DOHH2 (cell line): ENCODE results near the gene PDK1.

ENCODE experiments used
- H3F3A ChIP-seq: fragments of 200-600 bp; sonication (generic), shearing (Covaris generic); 2 replicates; pipeline ENCODE4 v1.6.0; 2016; ENCODE audit warnings: antibody characterized with exemption, mild to moderate bottlenecking; ENCODE audit not compliant: control insufficient read depth, insufficient read depth
- H3K27ac ChIP-seq: fragments of 200-600 bp; sonication (generic); 2 replicates; pipeline ENCODE4 v1.5.1; 2014; ENCODE audit warnings: low read depth, mild to moderate bottlenecking, low read length, moderate library complexity
- H3K27me3 ChIP-seq: fragments of 200-600 bp; sonication (generic); 2 replicates; pipeline ENCODE4 v1.6.1; 2014; ENCODE audit warnings: mild to moderate bottlenecking, low read length, mixed read lengths; ENCODE audit not compliant: control insufficient read depth
- H3K36me3 ChIP-seq: fragments of 200-600 bp; sonication (generic); 2 replicates; pipeline ENCODE4 v1.6.1; 2014; ENCODE audit warnings: mild to moderate bottlenecking, low read length, moderate library complexity, mixed read lengths; ENCODE audit not compliant: control insufficient read depth
- H3K4me1 ChIP-seq: fragments of 200-600 bp; sonication (generic); 2 replicates; pipeline ENCODE4 v1.6.1; 2014; ENCODE audit warnings: mild to moderate bottlenecking, low read length, mixed read lengths; ENCODE audit not compliant: control insufficient read depth
- H3K4me2 ChIP-seq: fragments of 200-600 bp; sonication (generic); 2 replicates; pipeline ENCODE4 v1.6.0; 2014; ENCODE audit warnings: mild to moderate bottlenecking, low read length, moderate library complexity
- H3K4me3 ChIP-seq: fragments of 200-600 bp; sonication (generic); 2 replicates; pipeline ENCODE4 v1.5.1; 2014; ENCODE audit warnings: mild to moderate bottlenecking, low read length, mixed read lengths
- H3K79me2 ChIP-seq: fragments of 200-600 bp; sonication (generic); 2 replicates; pipeline ENCODE4 v1.6.1; 2014; ENCODE audit warnings: mild to moderate bottlenecking, low read length, mixed read lengths; ENCODE audit not compliant: control insufficient read depth
- H3K9me2 ChIP-seq: fragments of 200-600 bp; sonication (generic); replicated peaks from 2 replicates; pipeline ENCODE4 v1.6.1; 2014; ENCODE audit warnings: mild to moderate bottlenecking, low read length, mixed read lengths; ENCODE audit not compliant: control insufficient read depth
- H3K9me3 ChIP-seq: fragments of 200-600 bp; sonication (generic); 2 replicates; pipeline ENCODE4 v1.6.1; 2014; ENCODE audit warnings: antibody characterized with exemption, low read length, mixed read lengths; ENCODE audit not compliant: control insufficient read depth, insufficient read depth
- H4K20me1 ChIP-seq: fragments of 200-600 bp; sonication (generic); 2 replicates; pipeline ENCODE4 v1.6.0; 2014; ENCODE audit warnings: low read depth, mild to moderate bottlenecking, antibody characterized with exemption, low read length, moderate library complexity; ENCODE audit not compliant: control insufficient read depth, insufficient read depth
- EZH2phosphoT487 ChIP-seq: fragments of 200-600 bp; sonication (generic); IDR thresholded peaks from 2 replicates; pipeline ENCODE4 v1.6.1; 2017; ENCODE audit warnings: borderline replicate concordance, mild to moderate bottlenecking, antibody characterized with exemption, low read length, moderate library complexity, mixed read lengths
- TF ChIP-seq, protein P1 (sequence below): fragments of 200-600 bp; sonication (generic); IDR thresholded peaks from one replicate; pipeline ENCODE4 v1.5.1; 2014; ENCODE audit warnings: antibody characterized with exemption, mild to moderate bottlenecking, low read depth, low read length; ENCODE audit not compliant: poor library complexity, severe bottlenecking

The PDK1 gene

DNA sequence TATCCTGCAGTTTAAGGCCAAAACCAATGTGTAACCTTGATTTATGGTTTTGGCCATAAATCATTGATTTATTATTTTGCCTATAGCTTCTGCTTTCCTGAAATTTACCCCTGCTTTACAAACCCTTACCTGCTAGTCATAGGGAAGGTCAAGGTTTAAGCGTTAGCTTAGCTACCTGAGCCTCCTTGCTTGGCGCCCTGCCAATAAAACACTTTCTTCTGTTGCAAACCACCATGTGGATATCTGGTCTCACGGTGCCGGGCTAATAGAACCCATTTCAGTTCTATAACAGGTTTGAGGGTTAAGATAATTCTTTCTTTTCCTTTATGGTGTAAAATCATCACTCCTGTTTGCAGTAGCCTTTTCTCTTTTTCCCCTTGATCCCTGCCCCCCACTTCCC, 72.2 kb downstream of the PDK1 start:
- Histone ChIP-seq H3K79me2 (no peaks in the 10 kb centered on the region), H3K4me1 (no peaks in the 10 kb centered on the region), H3F3A (no peaks in the 10 kb centered on the region), H3K4me2 (no peak overlapping the region), H3K9me3 (no peaks in the 10 kb centered on the region), H3K4me3 (no peak overlapping the region), H3K27ac (no peak overlapping the region), H4K20me1 (no peaks in the 10 kb centered on the region), H3K36me3 (no peaks in the 10 kb centered on the region), H3K27me3 (no peaks in the 10 kb centered on the region), H3K9me2 (no peaks in the 10 kb centered on the region)
- TF ChIP-seq, protein P1, sequence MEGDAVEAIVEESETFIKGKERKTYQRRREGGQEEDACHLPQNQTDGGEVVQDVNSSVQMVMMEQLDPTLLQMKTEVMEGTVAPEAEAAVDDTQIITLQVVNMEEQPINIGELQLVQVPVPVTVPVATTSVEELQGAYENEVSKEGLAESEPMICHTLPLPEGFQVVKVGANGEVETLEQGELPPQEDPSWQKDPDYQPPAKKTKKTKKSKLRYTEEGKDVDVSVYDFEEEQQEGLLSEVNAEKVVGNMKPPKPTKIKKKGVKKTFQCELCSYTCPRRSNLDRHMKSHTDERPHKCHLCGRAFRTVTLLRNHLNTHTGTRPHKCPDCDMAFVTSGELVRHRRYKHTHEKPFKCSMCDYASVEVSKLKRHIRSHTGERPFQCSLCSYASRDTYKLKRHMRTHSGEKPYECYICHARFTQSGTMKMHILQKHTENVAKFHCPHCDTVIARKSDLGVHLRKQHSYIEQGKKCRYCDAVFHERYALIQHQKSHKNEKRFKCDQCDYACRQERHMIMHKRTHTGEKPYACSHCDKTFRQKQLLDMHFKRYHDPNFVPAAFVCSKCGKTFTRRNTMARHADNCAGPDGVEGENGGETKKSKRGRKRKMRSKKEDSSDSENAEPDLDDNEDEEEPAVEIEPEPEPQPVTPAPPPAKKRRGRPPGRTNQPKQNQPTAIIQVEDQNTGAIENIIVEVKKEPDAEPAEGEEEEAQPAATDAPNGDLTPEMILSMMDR = no peak
- TF ChIP-seq EZH2phosphoT487 = no peak

DNA sequence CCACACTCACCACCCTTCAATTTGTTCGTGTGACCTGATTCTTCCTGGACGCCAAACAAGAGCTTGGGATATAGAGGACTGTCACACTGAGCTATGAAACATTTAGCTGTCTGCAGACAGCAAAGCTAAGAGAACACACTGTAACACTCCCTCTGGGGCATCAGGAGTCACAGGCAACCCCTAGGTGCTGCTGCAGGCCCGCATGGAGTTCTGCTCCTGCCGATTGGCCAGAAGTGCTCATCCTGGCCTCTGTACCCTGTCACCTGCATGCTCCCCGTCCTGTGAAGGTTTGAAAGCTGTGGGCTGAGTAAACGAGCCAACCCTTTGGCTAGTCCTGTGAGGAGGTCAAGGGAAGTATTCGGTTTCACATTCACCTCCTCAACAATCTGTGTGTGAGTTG, 73.7 kb downstream of the PDK1 start:
- TF ChIP-seq EZH2phosphoT487 = no peak
- TF ChIP-seq, protein P1 = no peak
- Histone ChIP-seq H3K4me1 (no peaks in the 10 kb centered on the region), H3K36me3 (no peaks in the 10 kb centered on the region), H3K9me3 (no peaks in the 10 kb centered on the region), H3K79me2 (no peaks in the 10 kb centered on the region), H3K4me3 (no peak overlapping the region), H3K27me3 (no peaks in the 10 kb centered on the region), H3K4me2 (no peak overlapping the region), H3F3A (no peaks in the 10 kb centered on the region), H3K27ac (no peak overlapping the region), H3K9me2 (no peaks in the 10 kb centered on the region), H4K20me1 (no peaks in the 10 kb centered on the region)

DNA sequence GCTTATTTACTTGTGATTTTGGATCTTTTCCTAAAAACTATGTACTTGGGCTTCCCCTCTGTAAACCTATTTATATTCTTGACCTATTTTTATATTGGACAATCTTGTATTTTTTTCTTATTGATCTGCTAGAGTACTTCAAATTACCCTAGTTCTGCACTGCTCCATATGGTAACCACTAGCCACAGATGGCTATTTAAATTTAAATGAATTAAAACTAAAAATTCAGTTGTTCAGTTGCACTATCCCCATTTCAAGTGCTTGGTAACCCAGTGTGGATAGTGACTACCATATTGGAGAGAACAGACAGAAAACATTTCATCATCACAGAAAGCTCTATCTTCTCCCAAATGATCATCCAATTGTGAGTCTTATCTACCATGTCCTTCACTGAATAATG, 74.3 kb downstream of the PDK1 start:
- H3K9me3 ChIP-seq = no peaks in the 10 kb centered on the region
- no peaks in the 10 kb centered on the region for H3F3A ChIP-seq
- H3K4me2 ChIP-seq = no peak overlapping the region
- no peaks in the 10 kb centered on the region for H3K36me3 ChIP-seq
- H3K27me3 ChIP-seq = no peaks in the 10 kb centered on the region
- H3K27ac ChIP-seq = no peak overlapping the region
- H3K4me3 ChIP-seq = no peak overlapping the region
- H3K79me2 ChIP-seq = no peaks in the 10 kb centered on the region
- no peaks in the 10 kb centered on the region for H3K9me2 ChIP-seq
- no peaks in the 10 kb centered on the region for H4K20me1 ChIP-seq
- no peaks in the 10 kb centered on the region for H3K4me1 ChIP-seq
- no peak for TF ChIP-seq EZH2phosphoT487
- TF ChIP-seq, protein P1 = no peak

DNA sequence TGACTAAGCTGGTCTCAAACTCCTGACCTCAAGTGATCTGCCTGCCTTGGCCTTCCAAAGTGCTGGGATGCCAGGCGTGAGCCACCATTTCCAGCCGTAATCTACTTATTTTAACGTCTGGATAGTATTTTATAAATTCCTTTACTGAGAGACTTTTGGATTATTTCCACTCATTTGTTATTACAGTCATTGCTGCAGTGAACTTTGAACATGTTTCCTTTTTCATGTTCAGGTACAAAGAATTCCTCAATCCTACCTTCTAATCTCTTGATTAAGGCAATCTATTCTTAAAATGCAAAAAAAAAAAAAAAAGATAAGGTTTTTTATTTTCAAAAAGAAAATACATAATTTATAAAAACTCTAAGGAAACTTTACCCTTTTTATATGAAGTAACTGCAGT, 78.6 kb downstream of the PDK1 start:
- Histone ChIP-seq H3K4me1 (no peaks in the 10 kb centered on the region), H3K27me3 (no peaks in the 10 kb centered on the region), H3K27ac (no peak overlapping the region), H3K79me2 (no peaks in the 10 kb centered on the region), H4K20me1 (no peaks in the 10 kb centered on the region), H3F3A (no peaks in the 10 kb centered on the region), H3K4me3 (no peak overlapping the region), H3K9me3 (no peaks in the 10 kb centered on the region), H3K36me3 (no peaks in the 10 kb centered on the region), H3K4me2 (no peak overlapping the region), H3K9me2 (no peaks in the 10 kb centered on the region)
- TF ChIP-seq, protein P1 = no peak
- TF ChIP-seq EZH2phosphoT487 = no peak
